HepG2 (cell line): ENCODE results near the gene RUNX2. TPM values are rescaled to one million over a fixed set of nuclear protein-coding genes. Genes with fewer than 3 reads are reported as not detected.

Experiments used
- ATAC-seq: fragments of 200-7000 bp; cut with Tn5 transposase; 3 replicates; pipeline ENCODE4 v1.9.1; 2020; ENCODE audit warnings: mild to moderate bottlenecking, moderate library complexity
- BruUV-seq: library from RNA; stranded (reverse); fragments of 400-500 nt; replicated peaks from 2 replicates; lab custom pipeline; 2021; lab: Mats Ljungman, UMichigan
- CTCF ChIA-PET: fragments of 300-600 bp; formaldehyde crosslinking; extraction: SDS; loops from one replicate; lab custom pipeline; 2021; ENCODE audit warnings: low total read pairs, inconsistent platforms, low intra/inter-chr PET ratio; lab: Yijun Ruan, JAX
- POLR2A ChIA-PET: fragments of 350-600 bp; sonication (Branson Sonifier 250); formaldehyde crosslinking; loops from one replicate; lab custom pipeline; 2020; ENCODE audit warnings: antibody characterized with exemption, inconsistent platforms; lab: Yijun Ruan, JAX
- DNase-seq: peaks from one replicate; pipeline ENCODE4 v3.0.0-alpha.2; 2015; ENCODE audit warnings: low spot score
- FAIRE-seq: peaks from 3 replicates; lab custom pipeline; 2011; peaks lifted over from hg19 to GRCh38; lab: Jason Lieb, UNC
- H2AFZ ChIP-seq: one replicate; pipeline ENCODE4 v1.6.1; 2011; ENCODE audit warnings: low read length, inconsistent platforms
- H3K27ac ChIP-seq: fragments of 300-600 bp; 3 replicates; pipeline ENCODE4 v1.8.0; 2011; ENCODE audit warnings: mixed run types, mild to moderate bottlenecking, mixed read lengths, low read length, inconsistent platforms; ENCODE audit not compliant: insufficient read depth; ENCODE audit errors: extremely low read length
- H3K27me3 ChIP-seq, 2 experiments: fragments of 200-600 bp in 1 of 2; 2 replicates in 1 of 2; 3 replicates in 1 of 2; pipeline versions ENCODE4 v1.6.0 to v1.8.0; 2011; ENCODE audit warnings: low read length in 2 of 2, mild to moderate bottlenecking in 2 of 2, moderate library complexity in 2 of 2, inconsistent platforms in 1 of 2; ENCODE audit not compliant: insufficient read depth in 2 of 2, control insufficient read depth in 1 of 2
- H3K36me3 ChIP-seq, 2 experiments: fragments of 200-600 bp in 1 of 2; replicated peaks in 1 of 2; 2 replicates in 1 of 2; 3 replicates in 1 of 2; pipeline versions ENCODE4 v1.5.1 to v1.8.0; 2011; ENCODE audit warnings: low read length in 2 of 2, inconsistent platforms in 1 of 2; ENCODE audit not compliant: insufficient read depth in 2 of 2, control insufficient read depth in 1 of 2
- H3K4me1 ChIP-seq: 2 replicates; pipeline ENCODE4 v1.5.1; 2012; ENCODE audit warnings: low read length, inconsistent platforms; ENCODE audit not compliant: insufficient read depth
- H3K4me2 ChIP-seq: 2 replicates; pipeline ENCODE4 v1.6.0; 2011; ENCODE audit warnings: low read depth, low read length, inconsistent platforms
- H3K4me3 ChIP-seq, 3 experiments: fragments of 200-600 bp in 1 of 3; sonication (generic), shearing (Covaris generic) in 1 of 3; replicated peaks in 1 of 3; 2 replicates each; pipeline ENCODE4 v1.5.1; 2011 to 2016; ENCODE audit warnings: low read length in 3 of 3, inconsistent platforms in 2 of 3, low read depth in 2 of 3, mild to moderate bottlenecking in 2 of 3, control low read depth in 1 of 3, mixed read lengths in 1 of 3; ENCODE audit not compliant: insufficient read depth in 1 of 3
- H3K79me2 ChIP-seq: one replicate; pipeline ENCODE4 v1.6.1; 2011; ENCODE audit warnings: low read length, inconsistent platforms; ENCODE audit not compliant: insufficient read depth
- H3K9ac ChIP-seq: 2 replicates; pipeline ENCODE4 v1.6.0; 2011; ENCODE audit warnings: mild to moderate bottlenecking, low read depth, low read length, inconsistent platforms; ENCODE audit not compliant: insufficient read depth
- H3K9me3 ChIP-seq: 2 replicates; pipeline ENCODE4 v1.5.1; 2012; ENCODE audit warnings: mild to moderate bottlenecking, low read length
- H4K20me1 ChIP-seq: 2 replicates; pipeline ENCODE4 v1.6.0; 2011; ENCODE audit warnings: inconsistent platforms, mild to moderate bottlenecking, low read length, moderate library complexity; ENCODE audit not compliant: insufficient read depth
- ADNP ChIP-seq: sonication (generic); formaldehyde crosslinking; IDR thresholded peaks from 2 replicates; pipeline ENCODE4 v1.4.0; 2020; ENCODE audit warnings: missing genetic modification reagents
- MAZ ChIP-seq, 2 experiments: sonication (generic) in 1 of 2; formaldehyde crosslinking in 1 of 2; IDR thresholded peaks; 2 replicates each; pipeline versions ENCODE4 v1.5.0 to v1.6.1; 2012 to 2020; ENCODE audit warnings: low read depth in 2 of 2, mild to moderate bottlenecking in 2 of 2, borderline replicate concordance in 1 of 2, improper control_type of control experiment in 1 of 2, low read length in 1 of 2, missing genetic modification reagents in 1 of 2, moderate library complexity in 1 of 2
- PHB2 ChIP-seq: fragments of 450-650 bp; IDR thresholded peaks from 2 replicates; pipeline ENCODE4 v1.6.1; 2018; ENCODE audit not compliant: partially characterized antibody
- PHF21A ChIP-seq: sonication (generic); formaldehyde crosslinking; IDR thresholded peaks from 2 replicates; pipeline ENCODE4 v1.5.0; 2020; ENCODE audit warnings: mild to moderate bottlenecking, missing genetic modification reagents
- PRPF4 ChIP-seq: fragments of 200-400 bp; formaldehyde crosslinking; IDR thresholded peaks from 2 replicates; pipeline ENCODE4 v1.6.1; 2016; ENCODE audit warnings: low read length, low read depth; ENCODE audit not compliant: poor library complexity, severe bottlenecking
- RARA ChIP-seq: IDR thresholded peaks from 2 replicates; pipeline ENCODE4 v1.6.1; 2016; ENCODE audit warnings: missing genetic modification reagents, missing compliant biosample characterization
- SP1 ChIP-seq, 2 experiments: fragments of 450-650 bp in 1 of 2; sonication (generic) in 1 of 2; formaldehyde crosslinking in 1 of 2; IDR thresholded peaks; 2 replicates each; pipeline versions ENCODE4 v1.4.0 to v1.6.1; 2016 to 2020; ENCODE audit warnings: missing genetic modification reagents in 1 of 2
- SRSF1 ChIP-seq: fragments of 200-400 bp; formaldehyde crosslinking; optimal IDR thresholded peaks from 2 replicates; pipeline ENCODE3; 2017; ENCODE audit warnings: mild to moderate bottlenecking, low read depth, low read length, moderate library complexity
- ZNF33B ChIP-seq: sonication (generic); formaldehyde crosslinking; IDR thresholded peaks from 2 replicates; pipeline ENCODE4 v1.5.1; 2020; ENCODE audit warnings: mild to moderate bottlenecking, missing genetic modification reagents
- ZNF589 ChIP-seq: sonication (generic); formaldehyde crosslinking; conservative IDR thresholded peaks from 2 replicates; pipeline ENCODE4 v1.8.0; 2022; ENCODE audit warnings: mild to moderate bottlenecking, moderate library complexity, missing genetic modification reagents
- ZNF710 ChIP-seq: sonication (generic); formaldehyde crosslinking; IDR thresholded peaks from 2 replicates; pipeline ENCODE4 v1.5.0; 2020; ENCODE audit warnings: mild to moderate bottlenecking, missing genetic modification reagents, borderline replicate concordance
- ZNF790 ChIP-seq: sonication (generic); formaldehyde crosslinking; IDR thresholded peaks from 2 replicates; pipeline ENCODE4 v1.8.0; 2022; ENCODE audit warnings: missing genetic modification reagents, mild to moderate bottlenecking, borderline replicate concordance
- WGBS: methylation state at CpG from one replicate; pipeline ENCODE4 v1.1.6; 2017; ENCODE audit warnings: low lambda C conversion rate; 5-methylcytosine and 5-hydroxymethylcytosine counted together
- in situ Hi-C: cut with HindIII; loops from 2 replicates; pipeline ENCODE4 v1.10.0; 2017; ENCODE audit warnings: low pct_unique_long_range_greater_than_20kb; ENCODE audit not compliant: extremely low pct_ligation_motif_present
- intact Hi-C: fragments of 100-400 bp; cut with micrococcal nuclease; formaldehyde crosslinking; loops from one replicate; pipeline ENCODE4 v1.10.0; 2022; ENCODE audit not compliant: unreplicated experiment
- polyA plus RNA-seq, 8 experiments: library from polyadenylated mRNA; depleted of rRNA in 3 of 8; stranded (reverse) in 7 of 8; unstranded in 1 of 8; fragments of >200 nt; fragmentation: Illumina TruSeq in 4 of 8; extraction: Trizol in 4 of 8; gene quantifications; 2 replicates each; pipeline versions ENCODE4 v1.2.1 to v1.2.3, GENCODE V29; 2011 to 2016; ENCODE audit warnings: low read depth in 4 of 8, missing spikeins in 1 of 8, mixed read lengths in 1 of 8; ENCODE audit not compliant: insufficient read depth in 1 of 8
- total RNA-seq, 5 experiments: library from RNA; depleted of rRNA; stranded (reverse); fragments of >200 nt; fragmentation: Illumina TruSeq; extraction: Trizol; gene quantifications; 2 replicates each; pipeline ENCODE4 v1.2.3, GENCODE V29; 2016; ENCODE audit warnings: low read depth in 1 of 5
- TF ChIP-seq, protein P1 (sequence below): sonication (generic); formaldehyde crosslinking; IDR thresholded peaks from 2 replicates; pipeline ENCODE4 v1.8.0; 2022; ENCODE audit warnings: missing genetic modification reagents, mild to moderate bottlenecking, borderline replicate concordance
- TF ChIP-seq, protein P2 (sequence below): sonication (generic); IDR thresholded peaks from 2 replicates; pipeline ENCODE4 v1.6.1; 2016; ENCODE audit warnings: low read depth, borderline replicate concordance
- TF ChIP-seq, protein P3 (sequence below): sonication (generic); formaldehyde crosslinking; IDR thresholded peaks from 2 replicates; pipeline ENCODE4 v1.8.1; 2023; ENCODE audit warnings: mild to moderate bottlenecking, missing genetic modification reagents

The RUNX2 gene
- total and polyA plus RNA-seq, 2 of the 13 experiments (the other 11 are each of a cell fraction or from before 2014, with no cell fraction given): not detected

DNA sequence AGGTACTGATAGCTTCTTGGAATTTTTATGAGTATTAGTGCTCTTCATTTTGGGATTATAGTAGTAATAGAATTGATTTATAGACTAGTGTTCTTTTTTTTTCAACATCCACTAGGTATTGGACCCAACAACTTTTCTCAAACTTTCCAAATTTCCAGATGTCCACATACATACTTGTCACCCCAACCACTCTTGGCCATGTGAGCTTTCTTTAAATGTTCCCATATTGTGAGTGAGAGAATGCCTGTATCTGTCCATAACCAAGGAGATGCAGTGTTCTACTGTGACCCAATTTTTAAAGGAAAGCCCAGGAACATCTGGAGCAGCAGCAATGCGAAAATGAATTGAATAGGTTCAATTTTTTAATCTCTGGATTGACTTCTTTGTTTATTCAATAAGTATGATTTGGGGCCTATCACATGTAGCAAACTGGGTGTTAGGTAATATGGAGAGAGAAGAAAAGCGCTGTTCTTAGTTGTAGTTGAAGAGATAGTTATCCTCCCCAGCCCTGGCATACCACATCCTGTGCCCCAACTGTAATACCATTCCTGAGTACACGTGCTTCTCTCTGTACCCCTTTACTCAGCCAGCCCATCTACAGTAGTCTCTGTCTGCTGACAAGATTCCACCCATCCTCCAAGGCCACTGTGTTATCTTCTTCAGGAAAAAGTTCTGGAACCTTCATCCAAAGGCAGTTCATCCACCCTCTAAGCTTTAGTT is 166.4 kb downstream of the RUNX2 start (continued):
- TF ChIP-seq ZNF589 (CRISPR knock-in tag) (no peak), ZNF710 (CRISPR knock-in tag) (no peak), ZNF33B (CRISPR knock-in tag) (no peak), PHF21A (CRISPR knock-in tag) (no peak)

DNA sequence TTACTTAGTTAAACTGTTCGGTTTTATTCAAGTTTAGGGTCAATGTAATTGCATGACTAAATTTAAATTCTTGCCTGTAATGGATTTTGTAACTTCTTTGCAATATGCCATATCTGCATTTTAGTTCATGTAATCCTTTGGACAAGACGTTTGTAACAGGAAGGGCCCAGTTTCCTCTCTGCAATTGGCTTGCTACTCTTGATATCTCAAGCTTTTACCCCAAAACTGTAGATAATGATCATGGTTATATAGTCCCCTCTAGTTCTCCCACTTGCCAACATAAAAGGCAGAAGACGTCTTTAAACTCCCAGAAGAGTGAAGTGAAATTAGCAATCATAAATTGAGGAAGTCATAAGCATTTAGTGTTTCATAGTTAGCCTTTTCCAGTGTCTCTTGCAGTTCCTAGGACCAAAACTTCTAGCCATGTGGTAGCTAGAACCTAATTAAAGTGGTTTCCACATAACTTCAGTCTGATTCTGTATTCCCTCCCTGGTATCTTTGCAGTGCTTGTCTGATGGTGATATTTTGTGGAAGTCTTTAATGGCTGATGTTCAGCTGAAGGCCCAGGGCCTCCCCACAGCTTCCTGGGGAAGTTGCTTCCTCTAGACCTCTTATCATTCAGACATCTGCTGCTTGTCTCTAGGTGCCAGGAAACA is 167.4 kb downstream of the RUNX2 start:
- CTCF ChIA-PET: no interaction called here
- Histone ChIP-seq H3K4me3 (no peak overlapping the region), H4K20me1 (no peaks in the 10 kb centered on the region), H3K4me2 (no peak overlapping the region), H3K9me3 (no peaks in the 10 kb centered on the region), H3K4me1 (no peaks in the 10 kb centered on the region), H3K36me3 (no peaks in the 10 kb centered on the region), H3K79me2 (no peaks in the 10 kb centered on the region), H3K27me3 (peaks cover 0 to 5% of the 10 kb centered on the region in 2 experiments; a peak in 1 of 5 replicates), H3K9ac (no peak overlapping the region), H2AFZ (no peak overlapping the region), H3K27ac (no peak overlapping the region)
- no TSS peak for BruUV-seq
- ATAC-seq: no peak
- intact Hi-C loops: no loop called here
- DNase-seq: no peak
- POLR2A ChIA-PET: no interaction called here
- in situ Hi-C loops: no loop called here
- WGBS: 3% methylated on average over 3 of the region's 3 CpGs
- FAIRE-seq: no peak
- TF ChIP-seq PRPF4 (no peak), ZNF790 (CRISPR knock-in tag) (no peak), ADNP (CRISPR knock-in tag) (no peak), PHB2 (no peak), SP1 (IDR thresholded peaks at IDR 0.05) (no peak), SP1 (CRISPR knock-in tag; IDR thresholded peaks at IDR 0.05) (no peak), RARA (no peak), MAZ (IDR thresholded peaks at IDR 0.05; ENCODE audit: borderline replicate concordance, low read depth, low read length) (no peak), MAZ (CRISPR knock-in tag; IDR thresholded peaks at IDR 0.05; ENCODE audit: low read depth) (no peak), SRSF1 (no peak)
- TF ChIP-seq, protein P1, sequence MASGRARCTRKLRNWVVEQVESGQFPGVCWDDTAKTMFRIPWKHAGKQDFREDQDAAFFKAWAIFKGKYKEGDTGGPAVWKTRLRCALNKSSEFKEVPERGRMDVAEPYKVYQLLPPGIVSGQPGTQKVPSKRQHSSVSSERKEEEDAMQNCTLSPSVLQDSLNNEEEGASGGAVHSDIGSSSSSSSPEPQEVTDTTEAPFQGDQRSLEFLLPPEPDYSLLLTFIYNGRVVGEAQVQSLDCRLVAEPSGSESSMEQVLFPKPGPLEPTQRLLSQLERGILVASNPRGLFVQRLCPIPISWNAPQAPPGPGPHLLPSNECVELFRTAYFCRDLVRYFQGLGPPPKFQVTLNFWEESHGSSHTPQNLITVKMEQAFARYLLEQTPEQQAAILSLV (CRISPR knock-in tag): no peak
- TF ChIP-seq, protein P2, sequence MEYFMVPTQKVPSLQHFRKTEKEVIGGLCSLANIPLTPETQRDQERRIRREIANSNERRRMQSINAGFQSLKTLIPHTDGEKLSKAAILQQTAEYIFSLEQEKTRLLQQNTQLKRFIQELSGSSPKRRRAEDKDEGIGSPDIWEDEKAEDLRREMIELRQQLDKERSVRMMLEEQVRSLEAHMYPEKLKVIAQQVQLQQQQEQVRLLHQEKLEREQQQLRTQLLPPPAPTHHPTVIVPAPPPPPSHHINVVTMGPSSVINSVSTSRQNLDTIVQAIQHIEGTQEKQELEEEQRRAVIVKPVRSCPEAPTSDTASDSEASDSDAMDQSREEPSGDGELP: no peak
- TF ChIP-seq, protein P3, sequence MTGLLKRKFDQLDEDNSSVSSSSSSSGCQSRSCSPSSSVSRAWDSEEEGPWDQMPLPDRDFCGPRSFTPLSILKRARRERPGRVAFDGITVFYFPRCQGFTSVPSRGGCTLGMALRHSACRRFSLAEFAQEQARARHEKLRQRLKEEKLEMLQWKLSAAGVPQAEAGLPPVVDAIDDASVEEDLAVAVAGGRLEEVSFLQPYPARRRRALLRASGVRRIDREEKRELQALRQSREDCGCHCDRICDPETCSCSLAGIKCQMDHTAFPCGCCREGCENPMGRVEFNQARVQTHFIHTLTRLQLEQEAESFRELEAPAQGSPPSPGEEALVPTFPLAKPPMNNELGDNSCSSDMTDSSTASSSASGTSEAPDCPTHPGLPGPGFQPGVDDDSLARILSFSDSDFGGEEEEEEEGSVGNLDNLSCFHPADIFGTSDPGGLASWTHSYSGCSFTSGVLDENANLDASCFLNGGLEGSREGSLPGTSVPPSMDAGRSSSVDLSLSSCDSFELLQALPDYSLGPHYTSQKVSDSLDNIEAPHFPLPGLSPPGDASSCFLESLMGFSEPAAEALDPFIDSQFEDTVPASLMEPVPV (CRISPR knock-in tag): no peak
